Stomach (tissue), 4 donors: ENCODE results near the gene SMARCA4.

Experiments used
- CTCF ChIP-seq, 7 experiments: fragments of 450-650 bp in 4 of 7; fragments of 200-600 bp in 3 of 7; sonication (generic) in 3 of 7; IDR thresholded peaks; one replicate each; pipeline ENCODE4 v1.5.1; 2016 to 2019; ENCODE audit warnings: antibody characterized with exemption in 7 of 7, control low read depth in 2 of 7, mild to moderate bottlenecking in 1 of 7
- EP300 ChIP-seq: sonication (generic); formaldehyde crosslinking; IDR thresholded peaks from one replicate; pipeline ENCODE4 v1.6.1; 2017; ENCODE audit warnings: antibody characterized with exemption
- POLR2A ChIP-seq, 4 donors: fragments of 450-650 bp; IDR thresholded peaks; one replicate each; pipeline ENCODE4 v1.6.1; 2016; ENCODE audit warnings: antibody characterized with exemption in 4 of 4, control low read depth in 2 of 4, mild to moderate bottlenecking in 1 of 4, moderate library complexity in 1 of 4
- POLR2AphosphoS5 ChIP-seq, 3 donors: sonication (generic); formaldehyde crosslinking; IDR thresholded peaks; one replicate each; pipeline ENCODE4 v1.6.1; 2016; ENCODE audit warnings: antibody characterized with exemption in 3 of 3

GRCh38 chr19:10986301-10987127 lies 25.7 kb downstream of the SMARCA4 start:
- TF ChIP-seq CTCF (IDR thresholded peaks at IDR 0.05) = no peak
- no peak for TF ChIP-seq POLR2A (IDR thresholded peaks at IDR 0.05)
- TF ChIP-seq POLR2AphosphoS5 (IDR thresholded peaks at IDR 0.05) = no peak
- TF ChIP-seq EP300 = no peak
